Activated naive CD4-positive, alpha-beta T cell treated with anti-CD3 and anti-CD28 coated beads, Interleukin-2, amount 10 ng/mL, durations not matched to agents 7 days and 5 days (primary cell): ENCODE data around the gene ALDH7A1.
A peak's percentile ranks its signal among the peaks of the same experiment; 100 is the strongest.

Experiments
- CTCF ChIA-PET: fragments of 350-600 bp; sonication (Branson Sonifier 250); formaldehyde crosslinking; loops from one replicate; lab custom pipeline; 2021; ENCODE audit warnings: antibody characterized with exemption; lab: Charles Lee
- DNase-seq: peaks from one replicate; pipeline ENCODE4 v3.0.0-alpha.2; 2020
- H3K27ac Mint-ChIP-seq: one replicate; pipeline ENCODE4 v1.8.0; 2021; ENCODE audit warnings: mild to moderate bottlenecking, moderate library complexity, mixed read lengths
- H3K27me3 Mint-ChIP-seq: one replicate; pipeline ENCODE4 v1.8.0; 2021; ENCODE audit warnings: mild to moderate bottlenecking, mixed read lengths
- H3K36me3 Mint-ChIP-seq: one replicate; pipeline ENCODE4 v1.8.0; 2021; ENCODE audit warnings: mixed read lengths
- H3K4me1 Mint-ChIP-seq: one replicate; pipeline ENCODE4 v1.8.0; 2021; ENCODE audit warnings: mixed read lengths
- H3K4me3 Mint-ChIP-seq: one replicate; pipeline ENCODE4 v1.8.0; 2021; ENCODE audit warnings: mild to moderate bottlenecking, moderate library complexity, mixed read lengths
- H3K9me3 Mint-ChIP-seq: one replicate; pipeline ENCODE4 v1.8.0; 2021; ENCODE audit warnings: mixed read lengths

Gene ALDH7A1

DNA sequence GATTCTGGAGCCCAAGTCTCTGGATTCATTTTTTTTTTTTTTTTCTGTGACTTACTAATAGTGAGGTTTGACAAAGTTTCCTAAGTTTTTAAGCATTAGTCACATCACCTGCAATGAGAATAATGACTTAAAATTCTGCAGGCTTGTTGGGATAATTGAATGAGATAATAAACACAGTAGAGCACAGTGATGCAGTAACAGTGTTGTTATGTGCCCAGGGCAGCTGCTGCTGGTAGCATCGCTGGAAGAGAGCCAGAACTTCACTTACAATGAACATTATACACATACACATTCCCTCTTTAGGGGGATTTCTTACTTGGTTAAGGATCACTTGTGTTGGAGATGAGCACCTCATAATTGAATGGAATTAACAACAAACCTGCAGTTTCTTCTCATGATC, 78.9 kb downstream of the ALDH7A1 start:
- H3K4me3 Mint-ChIP-seq = no peak overlapping the region
- no peaks in the 10 kb centered on the region for H3K36me3 Mint-ChIP-seq
- peaks cover 7% of the 10 kb centered on the region for H3K27me3 Mint-ChIP-seq
- DNase-seq = no peak
- no peak overlapping the region for H3K27ac Mint-ChIP-seq
- no peaks in the 10 kb centered on the region for H3K4me1 Mint-ChIP-seq
- CTCF ChIA-PET = interaction anchor here (5.5 kb wide), 1 partner anchor 16 kb away, joined by 26 read pairs; no protein-coding TSS in a partner anchor
- no peaks in the 10 kb centered on the region for H3K9me3 Mint-ChIP-seq

GRCh38 chr5:126515337-126515736, 79.7 kb downstream of the ALDH7A1 start:
- DNase-seq = no peak
- Mint-ChIP-seq H3K27ac (no peak overlapping the region), H3K4me3 (no peak overlapping the region), H3K9me3 (no peaks in the 10 kb centered on the region), H3K27me3 (peaks cover 7% of the 10 kb centered on the region), H3K4me1 (peaks cover 6% of the 10 kb centered on the region), H3K36me3 (no peaks in the 10 kb centered on the region)
- CTCF ChIA-PET = interaction anchor here (0.6 to 5.5 kb wide), 2 partner anchors 15 to 162 kb away, joined by 3 to 26 read pairs; no protein-coding TSS in a partner anchor

GRCh38 chr5:126514558-126515141, 80.4 kb downstream of the ALDH7A1 start:
- Mint-ChIP-seq H3K27me3 (peaks cover under 1% of the 10 kb centered on the region), H3K4me1 (peaks cover 9% of the 10 kb centered on the region), H3K27ac (no peak overlapping the region), H3K36me3 (no peaks in the 10 kb centered on the region), H3K9me3 (no peaks in the 10 kb centered on the region), H3K4me3 (no peak overlapping the region)
- CTCF ChIA-PET = interaction anchor here (0.6 to 5.5 kb wide), 2 partner anchors 14 to 161 kb away, joined by 3 to 26 read pairs; no protein-coding TSS in a partner anchor
- no peak for DNase-seq

- DNase-seq = no peak
- H3K4me1 Mint-ChIP-seq = peaks cover 13% of the 10 kb centered on the region
- no peaks in the 10 kb centered on the region for H3K36me3 Mint-ChIP-seq
- no peak overlapping the region for H3K4me3 Mint-ChIP-seq
- no peak overlapping the region for H3K27ac Mint-ChIP-seq
- H3K27me3 Mint-ChIP-seq = no peaks in the 10 kb centered on the region
- CTCF ChIA-PET = no interaction called here
- no peaks in the 10 kb centered on the region for H3K9me3 Mint-ChIP-seq
Observed at GRCh38 chr5:126514131-126514557, 80.9 kb downstream of the ALDH7A1 start.

- no peak overlapping the region for H3K27ac Mint-ChIP-seq
- CTCF ChIA-PET = interaction anchor here (1.0 kb wide), 1 partner anchor 977 kb away, joined by 5 read pairs; no protein-coding TSS in a partner anchor
- no peaks in the 10 kb centered on the region for H3K36me3 Mint-ChIP-seq
- peaks cover 17% of the 10 kb centered on the region for H3K4me1 Mint-ChIP-seq
- H3K9me3 Mint-ChIP-seq = no peaks in the 10 kb centered on the region
- H3K27me3 Mint-ChIP-seq = no peaks in the 10 kb centered on the region
- no peak for DNase-seq
- no peak overlapping the region for H3K4me3 Mint-ChIP-seq
Observed at GRCh38 chr5:126513703-126514102, 81.3 kb downstream of the ALDH7A1 start.

GRCh38 chr5:126513302-126513701, 81.7 kb downstream of the ALDH7A1 start:
- CTCF ChIA-PET = interaction anchor here (1.0 to 1.7 kb wide), 3 partner anchors 13 to 978 kb away, joined by 3 to 12 read pairs (median 5); no protein-coding TSS in a partner anchor
- no peak overlapping the region for H3K27ac Mint-ChIP-seq
- no peaks in the 10 kb centered on the region for H3K9me3 Mint-ChIP-seq
- H3K4me1 Mint-ChIP-seq = peaks cover 21% of the 10 kb centered on the region
- no peak overlapping the region for H3K4me3 Mint-ChIP-seq
- H3K27me3 Mint-ChIP-seq = no peaks in the 10 kb centered on the region
- H3K36me3 Mint-ChIP-seq = no peaks in the 10 kb centered on the region
- no peak for DNase-seq

GRCh38 chr5:126512451-126512850, 82.6 kb downstream of the ALDH7A1 start:
- Mint-ChIP-seq H3K9me3 (no peaks in the 10 kb centered on the region), H3K4me1 (peaks cover 25% of the 10 kb centered on the region), H3K27me3 (no peaks in the 10 kb centered on the region), H3K36me3 (no peaks in the 10 kb centered on the region), H3K4me3 (no peak overlapping the region), H3K27ac (no peak overlapping the region)
- DNase-seq = no peak
- CTCF ChIA-PET = interaction anchor here (0.9 to 1.7 kb wide), 5 partner anchors 12 to 978 kb away, joined by 3 to 12 read pairs (median 3); no protein-coding TSS in a partner anchor

- no peak overlapping the region for H3K27ac Mint-ChIP-seq
Observed at GRCh38 chr5:126511961-126512360, 83.1 kb downstream of the ALDH7A1 start.

GRCh38 chr5:126509339-126509738, 85.7 kb downstream of the ALDH7A1 start:
- Mint-ChIP-seq H3K27ac (no peak overlapping the region), H3K9me3 (no peaks in the 10 kb centered on the region), H3K36me3 (no peaks in the 10 kb centered on the region), H3K4me3 (no peak overlapping the region), H3K27me3 (no peaks in the 10 kb centered on the region), H3K4me1 (peaks cover 28% of the 10 kb centered on the region)
- DNase-seq = no peak
- CTCF ChIA-PET = interaction anchor here (1.0 to 1.4 kb wide), 2 partner anchors 9 to 24 kb away, joined by 3 to 7 read pairs; no protein-coding TSS in a partner anchor

More at GRCh38 chr5:126511961-126512360, 83.1 kb downstream of the ALDH7A1 start:
- no peak for DNase-seq
- Mint-ChIP-seq H3K27me3 (no peaks in the 10 kb centered on the region), H3K9me3 (no peaks in the 10 kb centered on the region), H3K4me3 (no peak overlapping the region), H3K4me1 (peaks cover 27% of the 10 kb centered on the region), H3K36me3 (no peaks in the 10 kb centered on the region)
- CTCF ChIA-PET = interaction anchor here (0.9 to 1.7 kb wide), 4 partner anchors 12 to 161 kb away, joined by 3 to 12 read pairs (median 3); no protein-coding TSS in a partner anchor

GRCh38 chr5:126508962-126509279, 86.1 kb downstream of the ALDH7A1 start:
- Mint-ChIP-seq H3K27me3 (no peaks in the 10 kb centered on the region), H3K9me3 (no peaks in the 10 kb centered on the region)

GRCh38 chr5:126508251-126508961, 86.6 kb downstream of the ALDH7A1 start:
- Mint-ChIP-seq H3K27ac (peak overlapping the region; percentile 80), H3K4me1 (peaks cover 28% of the 10 kb centered on the region), H3K36me3 (no peaks in the 10 kb centered on the region), H3K27me3 (no peaks in the 10 kb centered on the region), H3K9me3 (no peaks in the 10 kb centered on the region), H3K4me3 (peak overlapping the region; percentile 28)
- CTCF ChIA-PET = interaction anchor here (0.6 to 1.4 kb wide), 3 partner anchors 8 to 104 kb away, joined by 3 to 7 read pairs (median 3); no protein-coding TSS in a partner anchor
- no peak for DNase-seq

More at GRCh38 chr5:126508962-126509279, 86.1 kb downstream of the ALDH7A1 start:
- peaks cover 28% of the 10 kb centered on the region for H3K4me1 Mint-ChIP-seq
- H3K4me3 Mint-ChIP-seq = peak overlapping the region; percentile 28
- CTCF ChIA-PET = interaction anchor here (0.6 to 1.4 kb wide), 3 partner anchors 9 to 105 kb away, joined by 3 to 7 read pairs (median 3); no protein-coding TSS in a partner anchor
- H3K36me3 Mint-ChIP-seq = no peaks in the 10 kb centered on the region
- H3K27ac Mint-ChIP-seq = peak overlapping the region; percentile 80
- no peak for DNase-seq

GRCh38 chr5:126506079-126506478, 88.9 kb downstream of the ALDH7A1 start:
- CTCF ChIA-PET = no interaction called here
- DNase-seq = no peak
- no peaks in the 10 kb centered on the region for H3K36me3 Mint-ChIP-seq
- no peaks in the 10 kb centered on the region for H3K9me3 Mint-ChIP-seq
- H3K27ac Mint-ChIP-seq = no peak overlapping the region
- no peak overlapping the region for H3K4me3 Mint-ChIP-seq
- peaks cover 28% of the 10 kb centered on the region for H3K4me1 Mint-ChIP-seq
- H3K27me3 Mint-ChIP-seq = no peaks in the 10 kb centered on the region

DNA sequence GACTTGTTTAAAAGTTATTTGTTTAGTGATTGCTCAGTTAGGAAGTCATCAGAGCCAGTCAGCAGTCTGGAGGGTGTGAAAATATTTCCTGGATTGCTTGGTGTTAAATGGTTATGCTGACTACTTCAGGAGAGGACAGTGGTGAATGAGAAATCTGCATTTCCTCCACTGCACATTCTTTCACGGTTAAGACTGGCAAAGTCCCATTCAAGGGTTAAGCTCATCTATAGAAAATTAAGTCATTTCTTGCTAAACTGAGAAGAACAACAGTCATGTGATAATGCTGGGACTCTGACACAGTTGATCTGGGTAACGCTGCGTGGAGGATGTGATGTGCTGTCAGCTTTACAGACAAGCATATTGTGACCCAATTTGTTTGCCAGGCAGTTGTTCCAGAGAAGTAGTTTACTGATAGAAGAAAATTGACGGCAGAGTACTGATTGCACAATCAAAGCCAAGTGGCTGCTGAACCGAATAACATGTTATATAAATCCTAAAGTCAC, 91.4 kb downstream of the ALDH7A1 start:
- H3K36me3 Mint-ChIP-seq = no peaks in the 10 kb centered on the region
- CTCF ChIA-PET = interaction anchor here (1.0 to 1.1 kb wide), 2 partner anchors 84 to 150 kb away, joined by 3 read pairs; no protein-coding TSS in a partner anchor
- peaks cover 16% of the 10 kb centered on the region for H3K4me1 Mint-ChIP-seq
- no peak for DNase-seq
- no peaks in the 10 kb centered on the region for H3K9me3 Mint-ChIP-seq
- no peak overlapping the region for H3K27ac Mint-ChIP-seq
- H3K4me3 Mint-ChIP-seq = no peak overlapping the region
- no peaks in the 10 kb centered on the region for H3K27me3 Mint-ChIP-seq

- DNase-seq = no peak
- H3K9me3 Mint-ChIP-seq = no peaks in the 10 kb centered on the region
- no peak overlapping the region for H3K4me3 Mint-ChIP-seq
- H3K36me3 Mint-ChIP-seq = no peaks in the 10 kb centered on the region
- CTCF ChIA-PET = interaction anchor here (0.6 to 6.8 kb wide), 17 partner anchors 13 to 437 kb away, joined by 3 to 126 read pairs (median 9); partner anchors contain the start of gene GRAMD2B
- H3K4me1 Mint-ChIP-seq = peaks cover 6% of the 10 kb centered on the region
- no peak overlapping the region for H3K27ac Mint-ChIP-seq
- H3K27me3 Mint-ChIP-seq = no peaks in the 10 kb centered on the region
Observed at GRCh38 chr5:126501448-126501847, 93.6 kb downstream of the ALDH7A1 start.
